ENCODE results near the gene NMNAT2. TPM values are rescaled to one million over a fixed set of nuclear protein-coding genes. Genes with fewer than 3 reads are reported as not detected.

NMNAT2 gene
- total RNA-seq, 4 donors from 2014 or later: 0.13 to 0.83 (median 0.66) TPM; not detected in 1

DNA sequence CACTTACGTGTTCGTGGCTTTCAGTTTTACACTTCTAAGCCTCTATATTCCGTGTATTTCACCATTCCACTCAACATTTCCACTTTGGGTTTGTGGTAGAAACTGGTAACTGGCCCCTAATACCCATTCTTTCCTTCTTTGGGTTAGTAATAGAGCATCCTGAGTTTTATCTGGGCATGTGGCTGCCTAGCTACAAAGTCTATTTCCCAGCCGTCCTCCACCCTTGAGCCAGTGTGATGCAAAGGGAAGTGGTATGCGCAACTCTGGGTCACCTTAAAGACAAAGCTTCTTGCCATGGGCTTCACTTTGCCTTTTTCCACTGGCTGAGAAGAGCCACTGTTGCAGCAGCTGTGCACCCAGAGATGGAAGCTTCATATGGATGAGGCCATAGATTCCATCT, 158.3 kb downstream of the NMNAT2 start:
- peak in 1 of 3 donors; percentile 11 for DNase-seq
- H3K27ac ChIP-seq: no peak overlapping the region
- H3K4me1 ChIP-seq: no peaks in the 10 kb centered on the region

DNA sequence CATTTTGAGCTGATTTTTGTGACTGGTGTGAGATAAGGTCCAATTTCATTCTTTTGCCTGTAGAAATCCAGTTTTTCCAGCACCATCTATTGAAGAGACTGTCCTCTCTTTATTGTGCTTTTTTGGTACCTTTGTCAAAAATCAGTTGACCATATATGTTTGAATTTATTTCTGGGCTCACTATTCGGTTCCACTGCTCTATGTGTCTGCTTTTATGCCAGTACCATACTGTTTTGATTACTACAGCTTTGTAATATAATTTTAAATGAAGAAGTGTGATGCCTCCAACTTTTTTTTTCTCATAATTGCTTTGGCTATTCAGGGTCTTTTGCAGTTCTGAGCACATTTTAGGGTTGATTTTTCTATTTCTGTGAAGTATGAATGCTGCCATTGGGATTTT, 163.1 kb downstream of the NMNAT2 start:
- Histone ChIP-seq H3K27ac (no peak overlapping the region), H3K27me3 (no peaks in the 10 kb centered on the region), H3K36me3 (no peaks in the 10 kb centered on the region), H3K4me3 (no peak overlapping the region), H3K4me1 (no peaks in the 10 kb centered on the region), H3K9me3 (no peaks in the 10 kb centered on the region)
- DNase-seq: no peak
- TF ChIP-seq, protein P1, sequence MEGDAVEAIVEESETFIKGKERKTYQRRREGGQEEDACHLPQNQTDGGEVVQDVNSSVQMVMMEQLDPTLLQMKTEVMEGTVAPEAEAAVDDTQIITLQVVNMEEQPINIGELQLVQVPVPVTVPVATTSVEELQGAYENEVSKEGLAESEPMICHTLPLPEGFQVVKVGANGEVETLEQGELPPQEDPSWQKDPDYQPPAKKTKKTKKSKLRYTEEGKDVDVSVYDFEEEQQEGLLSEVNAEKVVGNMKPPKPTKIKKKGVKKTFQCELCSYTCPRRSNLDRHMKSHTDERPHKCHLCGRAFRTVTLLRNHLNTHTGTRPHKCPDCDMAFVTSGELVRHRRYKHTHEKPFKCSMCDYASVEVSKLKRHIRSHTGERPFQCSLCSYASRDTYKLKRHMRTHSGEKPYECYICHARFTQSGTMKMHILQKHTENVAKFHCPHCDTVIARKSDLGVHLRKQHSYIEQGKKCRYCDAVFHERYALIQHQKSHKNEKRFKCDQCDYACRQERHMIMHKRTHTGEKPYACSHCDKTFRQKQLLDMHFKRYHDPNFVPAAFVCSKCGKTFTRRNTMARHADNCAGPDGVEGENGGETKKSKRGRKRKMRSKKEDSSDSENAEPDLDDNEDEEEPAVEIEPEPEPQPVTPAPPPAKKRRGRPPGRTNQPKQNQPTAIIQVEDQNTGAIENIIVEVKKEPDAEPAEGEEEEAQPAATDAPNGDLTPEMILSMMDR (IDR thresholded peaks at IDR 0.05): no peak
- no peak for TF ChIP-seq POLR2A (IDR thresholded peaks at IDR 0.05)

More for the DNA sequence above, 158.3 kb downstream of the NMNAT2 start:
- H3K9me3 ChIP-seq: no peaks in the 10 kb centered on the region
- TF ChIP-seq, protein P1 (IDR thresholded peaks at IDR 0.05): no peak
- TF ChIP-seq POLR2A (IDR thresholded peaks at IDR 0.05): no peak
- H3K4me3 ChIP-seq: no peak overlapping the region
- no peaks in the 10 kb centered on the region for H3K36me3 ChIP-seq
- no peaks in the 10 kb centered on the region for H3K27me3 ChIP-seq

DNA sequence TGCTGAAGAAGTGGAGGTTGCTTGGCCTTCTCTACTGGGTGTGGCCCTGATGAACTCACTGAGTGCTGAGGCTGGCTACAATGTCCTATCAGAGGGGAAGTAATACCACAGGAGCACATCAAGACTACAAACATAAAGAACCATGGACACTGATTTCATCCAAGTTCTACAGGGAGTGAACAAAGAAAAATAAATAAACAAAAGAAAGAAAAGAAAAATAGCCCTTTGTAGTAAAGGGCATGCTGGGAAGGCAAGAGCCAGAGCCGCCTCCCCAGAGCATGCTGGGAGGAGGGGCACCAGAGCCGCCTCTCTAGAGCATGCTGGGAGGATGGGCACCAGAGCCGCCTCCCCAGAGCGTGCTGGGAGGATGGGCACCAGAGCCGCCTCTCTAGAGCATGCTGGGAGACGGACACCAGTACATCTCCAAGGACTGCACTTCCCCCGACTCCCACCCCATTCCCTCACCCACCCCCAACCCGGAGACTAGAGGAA, 166.2 kb downstream of the NMNAT2 start:
- Histone ChIP-seq H3K4me3 (no peak overlapping the region), H3K36me3 (no peaks in the 10 kb centered on the region), H3K27ac (no peak overlapping the region), H3K9me3 (no peaks in the 10 kb centered on the region), H3K27me3 (no peaks in the 10 kb centered on the region), H3K4me1 (no peaks in the 10 kb centered on the region)
- peak in 1 of 3 donors; percentile 28 for DNase-seq
- TF ChIP-seq, protein P1 (IDR thresholded peaks at IDR 0.05): no peak
- no peak for TF ChIP-seq POLR2A (IDR thresholded peaks at IDR 0.05)

DNA sequence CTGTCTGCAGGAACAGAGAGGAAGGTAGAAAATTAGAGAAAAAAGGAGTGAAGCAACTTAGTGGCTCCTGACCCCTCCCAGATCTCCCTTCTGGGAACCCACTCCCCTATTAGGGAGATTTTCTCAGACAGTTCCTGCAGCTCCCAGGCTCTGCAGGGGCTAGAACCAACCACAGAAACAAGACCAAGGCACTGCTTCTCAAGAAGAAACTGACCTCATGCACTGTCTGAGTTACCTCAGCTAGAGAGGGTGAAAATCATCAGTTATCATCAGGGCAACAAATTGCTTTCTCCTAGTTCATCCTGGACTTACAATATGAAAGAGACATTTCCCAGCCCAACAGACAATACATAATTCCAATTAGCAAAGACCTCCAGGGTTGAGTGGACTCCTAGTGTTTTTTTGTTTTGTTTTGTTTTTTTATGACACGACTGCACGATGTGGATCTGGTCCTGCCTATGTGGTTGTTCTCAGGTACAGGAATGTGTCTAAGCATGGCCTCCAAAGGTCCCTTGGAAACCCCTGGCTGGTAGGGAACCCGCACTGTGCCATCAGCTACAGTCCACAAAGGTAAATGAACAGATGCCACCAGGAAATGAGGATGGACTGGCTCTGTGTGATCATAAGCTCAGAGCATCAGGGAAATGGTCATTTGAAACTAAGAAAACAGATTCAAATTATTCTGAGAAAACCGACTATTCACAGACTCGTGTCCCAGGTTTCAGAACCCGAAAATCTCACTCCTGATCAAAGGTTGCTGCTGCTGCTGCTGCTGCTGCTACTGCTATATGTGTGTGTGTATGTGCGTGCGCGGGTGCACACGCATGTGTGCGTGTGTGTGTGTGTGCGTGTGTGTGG, 166.8 kb downstream of the NMNAT2 start:
- H3K36me3 ChIP-seq: no peaks in the 10 kb centered on the region
- no peak overlapping the region for H3K4me3 ChIP-seq
- no peaks in the 10 kb centered on the region for H3K27me3 ChIP-seq
- no peak overlapping the region for H3K27ac ChIP-seq
- H3K9me3 ChIP-seq: no peaks in the 10 kb centered on the region
- peak in 1 of 3 donors; percentile 15 for DNase-seq
- no peak for TF ChIP-seq POLR2A (IDR thresholded peaks at IDR 0.05)
- TF ChIP-seq, protein P1 (IDR thresholded peaks at IDR 0.05): no peak
- no peaks in the 10 kb centered on the region for H3K4me1 ChIP-seq

DNA sequence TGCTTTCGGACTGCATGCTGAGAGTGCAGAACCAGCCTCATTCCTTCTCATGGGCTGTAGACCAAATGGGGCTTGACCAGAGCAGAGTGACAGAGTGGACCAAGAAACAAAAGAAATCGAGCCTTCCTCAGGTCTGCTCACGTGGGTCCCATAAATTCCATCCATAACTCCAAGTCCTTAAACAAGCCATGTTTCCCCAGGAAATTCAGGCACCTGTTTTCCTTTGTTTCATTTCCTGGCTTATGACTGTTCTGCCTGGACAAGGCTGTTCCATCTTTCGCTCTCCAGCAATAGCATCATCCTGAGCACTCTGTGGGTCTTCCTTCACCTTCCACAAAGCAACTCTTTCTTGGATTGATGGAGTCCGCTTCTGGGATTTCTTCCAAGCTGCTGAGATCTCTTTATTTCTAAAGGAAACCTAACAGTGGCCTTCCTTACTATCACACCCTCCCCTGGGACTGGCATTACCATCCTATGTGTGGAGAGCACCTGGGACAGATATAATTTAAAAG, 168.2 kb downstream of the NMNAT2 start:
- Histone ChIP-seq H3K36me3 (no peaks in the 10 kb centered on the region), H3K4me1 (no peaks in the 10 kb centered on the region), H3K9me3 (no peaks in the 10 kb centered on the region), H3K4me3 (no peak overlapping the region), H3K27me3 (no peaks in the 10 kb centered on the region), H3K27ac (no peak overlapping the region)
- no peak for DNase-seq
- TF ChIP-seq POLR2A (IDR thresholded peaks at IDR 0.05): no peak

Measured in Peyer's patch (tissue), 4 donors.